ENCODE results near the gene CHD2.

Gene CHD2

DNA sequence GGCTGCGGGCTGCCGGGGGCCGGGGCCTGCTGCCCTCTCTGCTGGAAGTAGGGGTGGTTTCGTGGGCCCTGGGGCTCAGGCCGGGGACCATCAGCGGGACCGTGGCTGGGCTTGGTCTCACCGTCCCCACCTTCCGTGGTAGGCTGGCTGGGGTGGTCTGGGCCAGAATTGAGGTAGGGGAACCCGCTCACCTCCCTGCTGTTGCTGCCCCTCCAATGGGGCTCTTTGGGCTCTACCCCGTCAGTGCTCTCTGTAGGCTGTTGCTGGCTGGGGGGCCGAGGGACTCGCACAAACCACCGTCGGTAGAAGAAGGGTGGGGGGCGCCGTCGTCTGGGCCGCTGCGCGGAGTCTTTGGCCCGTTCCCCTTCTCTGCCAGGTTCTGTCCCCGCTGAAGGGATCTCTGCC is 165.5 kb downstream of the CHD2 start:
- DNase-seq (ENCODE audit: insufficient read length, low spot score): no peak
- no peak for FAIRE-seq
- TF ChIP-seq POLR2A (IDR thresholded peaks at IDR 0.05; ENCODE audit: low read depth, low read length): no peak
- no peak for TF ChIP-seq TAF1 (IDR thresholded peaks at IDR 0.05; ENCODE audit: low read depth, low read length)

GRCh38 chr15:93066224-93066681 is 166.1 kb downstream of the CHD2 start:
- FAIRE-seq: no peak
- DNase-seq (ENCODE audit: insufficient read length, low spot score): no peak
- no peak for TF ChIP-seq TAF1 (IDR thresholded peaks at IDR 0.05; ENCODE audit: low read depth, low read length)

- TF ChIP-seq TAF1 (IDR thresholded peaks at IDR 0.05; ENCODE audit: low read depth, low read length): no peak
- TF ChIP-seq POU2F2 (IDR thresholded peaks at IDR 0.05; ENCODE audit: low read depth, low read length): no peak
- no peak for TF ChIP-seq PAX5 (IDR thresholded peaks at IDR 0.05; ENCODE audit: insufficient read depth, low read length, severe bottlenecking)
- no peak for TF ChIP-seq SPI1 (IDR thresholded peaks at IDR 0.05; ENCODE audit: low read depth, low read length)
- no peak for TF ChIP-seq POLR2AphosphoS5 (IDR thresholded peaks at IDR 0.05; ENCODE audit: low read depth, low read length)
- TF ChIP-seq POLR2A (IDR thresholded peaks at IDR 0.05; ENCODE audit: low read depth, low read length): no peak
- DNase-seq (ENCODE audit: insufficient read length, low spot score): no peak
- FAIRE-seq: no peak
These were observed 166.9 kb downstream of the CHD2 start for GRCh38 chr15:93066834-93067648.

DNA sequence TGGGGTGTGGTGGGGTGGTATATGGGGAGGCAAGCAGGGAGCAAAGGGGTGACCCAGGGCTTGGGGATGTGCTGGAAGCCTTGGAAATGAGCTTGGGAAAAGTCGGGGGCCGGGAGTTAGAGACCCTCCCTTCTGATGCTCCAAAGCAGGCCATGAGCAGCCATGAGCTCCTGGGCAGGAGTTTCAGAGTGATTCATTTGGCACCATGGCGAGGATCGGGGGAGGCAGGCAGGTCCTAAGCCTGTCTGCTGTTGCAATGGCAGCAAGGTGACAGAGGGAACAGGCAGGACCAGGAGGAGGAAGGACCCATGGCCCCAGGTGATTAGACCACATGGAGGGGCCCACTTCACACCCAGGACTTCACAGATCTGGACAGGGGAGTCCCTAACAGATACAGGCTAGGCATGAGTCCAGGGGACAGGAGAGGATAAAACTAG is 167.5 kb downstream of the CHD2 start:
- TF ChIP-seq POLR2AphosphoS5 (IDR thresholded peaks at IDR 0.05; ENCODE audit: low read depth, low read length) (no peak), POLR2A (IDR thresholded peaks at IDR 0.05; ENCODE audit: low read depth, low read length) (no peak), TAF1 (IDR thresholded peaks at IDR 0.05; ENCODE audit: low read depth, low read length) (no peak), PAX5 (IDR thresholded peaks at IDR 0.05; ENCODE audit: insufficient read depth, low read length, severe bottlenecking) (no peak), POU2F2 (IDR thresholded peaks at IDR 0.05; ENCODE audit: low read depth, low read length) (no peak), SPI1 (IDR thresholded peaks at IDR 0.05; ENCODE audit: low read depth, low read length) (no peak)
- FAIRE-seq: no peak
- no peak for DNase-seq (ENCODE audit: insufficient read length, low spot score)

DNA sequence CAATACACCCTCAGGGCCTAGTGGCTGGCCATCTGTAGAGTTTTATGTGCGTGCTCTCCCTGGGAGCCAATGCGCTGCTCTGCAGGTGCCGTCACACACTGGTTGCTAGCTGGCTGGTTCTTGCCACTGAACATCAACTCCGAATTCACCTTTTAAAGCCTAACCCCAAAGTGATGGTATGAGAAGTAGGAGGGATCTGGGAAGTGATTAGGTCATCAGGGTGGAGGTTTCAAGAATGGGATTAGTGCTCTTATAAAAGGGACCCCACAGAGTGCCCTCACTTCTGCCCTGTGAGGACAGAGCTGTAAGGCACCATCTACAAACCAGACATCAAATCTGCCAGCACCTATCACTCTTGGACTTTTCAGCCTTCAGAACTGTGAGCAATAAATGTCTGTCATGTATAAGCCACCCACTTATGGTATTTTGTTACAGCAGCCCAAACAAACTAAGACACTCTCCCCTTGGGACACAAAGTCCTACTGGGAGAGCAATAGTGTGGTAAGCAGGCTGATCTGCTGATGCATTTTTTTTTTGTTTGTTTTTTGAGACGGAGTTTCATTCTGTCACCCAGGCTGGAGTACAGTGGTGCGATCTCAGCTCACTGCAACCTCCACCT is 168.6 kb downstream of the CHD2 start:
- TF ChIP-seq POLR2AphosphoS5 (IDR thresholded peaks at IDR 0.05; ENCODE audit: low read depth, low read length) (no peak), PAX5 (IDR thresholded peaks at IDR 0.05; ENCODE audit: insufficient read depth, low read length, severe bottlenecking) (no peak)
- DNase-seq (ENCODE audit: insufficient read length, low spot score) (no peak), FAIRE-seq (no peak)

DNA sequence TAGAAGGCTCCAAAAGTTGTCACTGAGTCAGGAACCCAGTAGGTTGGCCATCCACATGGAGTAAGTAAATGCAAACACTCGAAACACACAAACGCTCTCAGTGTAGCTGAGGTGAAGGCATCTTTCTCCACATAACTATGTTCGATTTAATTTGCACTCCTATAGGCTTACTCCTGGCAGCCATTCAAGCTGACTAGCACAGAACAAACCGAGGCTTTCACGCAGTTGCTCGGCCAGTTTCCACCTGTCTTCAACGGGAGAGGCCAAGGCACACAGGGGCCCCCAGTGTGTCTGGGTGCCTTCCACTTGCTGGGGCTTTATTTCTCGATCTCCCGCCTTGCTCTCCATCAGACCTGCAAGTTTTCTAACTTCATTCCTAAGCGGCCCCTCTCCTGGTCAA is 170.0 kb downstream of the CHD2 start:
- no peak for FAIRE-seq
- DNase-seq (ENCODE audit: insufficient read length, low spot score): no peak
- TF ChIP-seq POLR2A (IDR thresholded peaks at IDR 0.05; ENCODE audit: low read depth, low read length): no peak
- no peak for TF ChIP-seq POU2F2 (IDR thresholded peaks at IDR 0.05; ENCODE audit: low read depth, low read length)
- no peak for TF ChIP-seq SPI1 (IDR thresholded peaks at IDR 0.05; ENCODE audit: low read depth, low read length)
- TF ChIP-seq PAX5 (IDR thresholded peaks at IDR 0.05; ENCODE audit: insufficient read depth, low read length, severe bottlenecking): no peak
- TF ChIP-seq TAF1 (IDR thresholded peaks at IDR 0.05; ENCODE audit: low read depth, low read length): no peak
- TF ChIP-seq POLR2AphosphoS5 (IDR thresholded peaks at IDR 0.05; ENCODE audit: low read depth, low read length): no peak

GRCh38 chr15:93070551-93071296 is 170.6 kb downstream of the CHD2 start:
- DNase-seq (ENCODE audit: insufficient read length, low spot score): no peak
- TF ChIP-seq POU2F2 (IDR thresholded peaks at IDR 0.05; ENCODE audit: low read depth, low read length) (no peak), POLR2AphosphoS5 (IDR thresholded peaks at IDR 0.05; ENCODE audit: low read depth, low read length) (no peak), PAX5 (IDR thresholded peaks at IDR 0.05; ENCODE audit: insufficient read depth, low read length, severe bottlenecking) (no peak), SPI1 (IDR thresholded peaks at IDR 0.05; ENCODE audit: low read depth, low read length) (no peak), TAF1 (IDR thresholded peaks at IDR 0.05; ENCODE audit: low read depth, low read length) (no peak), POLR2A (IDR thresholded peaks at IDR 0.05; ENCODE audit: low read depth, low read length) (no peak)
- no peak for FAIRE-seq

GRCh38 chr15:93071469-93071936 is 171.4 kb downstream of the CHD2 start:
- DNase-seq (ENCODE audit: insufficient read length, low spot score) (no peak), FAIRE-seq (no peak)
- TF ChIP-seq POLR2AphosphoS5 (IDR thresholded peaks at IDR 0.05; ENCODE audit: low read depth, low read length): no peak
- no peak for TF ChIP-seq SPI1 (IDR thresholded peaks at IDR 0.05; ENCODE audit: low read depth, low read length)
- no peak for TF ChIP-seq PAX5 (IDR thresholded peaks at IDR 0.05; ENCODE audit: insufficient read depth, low read length, severe bottlenecking)
- TF ChIP-seq TAF1 (IDR thresholded peaks at IDR 0.05; ENCODE audit: low read depth, low read length): no peak
- no peak for TF ChIP-seq POLR2A (IDR thresholded peaks at IDR 0.05; ENCODE audit: low read depth, low read length)
- TF ChIP-seq POU2F2 (IDR thresholded peaks at IDR 0.05; ENCODE audit: low read depth, low read length): no peak

DNA sequence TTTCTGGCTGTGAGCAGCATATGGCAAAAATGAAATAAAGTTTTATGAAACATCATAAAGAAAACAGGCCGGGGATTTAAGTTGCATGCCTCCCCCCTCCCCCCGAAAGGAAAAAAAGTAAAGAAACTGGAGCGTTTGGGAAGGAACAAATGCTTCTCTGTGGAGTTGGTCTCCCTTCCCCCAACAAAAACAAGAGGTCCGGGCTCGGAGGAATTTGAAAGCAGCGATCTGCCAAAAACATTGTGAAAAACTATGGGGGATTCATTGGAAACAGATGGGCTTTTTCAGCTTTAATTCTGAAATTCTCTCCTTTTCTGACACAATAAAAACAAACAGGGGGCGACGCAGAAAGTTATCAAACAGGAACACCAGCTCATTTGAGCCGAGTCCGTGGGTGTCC is 171.9 kb downstream of the CHD2 start:
- FAIRE-seq (no peak), DNase-seq (ENCODE audit: insufficient read length, low spot score) (no peak)
- TF ChIP-seq TAF1 (IDR thresholded peaks at IDR 0.05; ENCODE audit: low read depth, low read length) (no peak), POLR2AphosphoS5 (IDR thresholded peaks at IDR 0.05; ENCODE audit: low read depth, low read length) (no peak), SPI1 (IDR thresholded peaks at IDR 0.05; ENCODE audit: low read depth, low read length) (no peak), POU2F2 (IDR thresholded peaks at IDR 0.05; ENCODE audit: low read depth, low read length) (no peak), POLR2A (IDR thresholded peaks at IDR 0.05; ENCODE audit: low read depth, low read length) (no peak), PAX5 (IDR thresholded peaks at IDR 0.05; ENCODE audit: insufficient read depth, low read length, severe bottlenecking) (no peak)
